Epithelial cell of proximal tubule (primary cell): ENCODE data around the gene STOML1. TPM values are rescaled to one million over a fixed set of nuclear protein-coding genes. Genes with fewer than 3 reads are reported as not detected.

Source experiments
- DNase-seq: peaks from one replicate; pipeline ENCODE4 v3.0.0-alpha.2; 2011; ENCODE audit warnings: low read depth
- H3K4me3 ChIP-seq: 2 replicates; pipeline ENCODE4 v1.5.1; 2011; ENCODE audit warnings: low read depth, mild to moderate bottlenecking, low read length
- CTCF ChIP-seq: conservative IDR thresholded peaks from 2 replicates; pipeline ENCODE4 v1.5.1; 2012; ENCODE audit warnings: low read depth, mild to moderate bottlenecking, low read length
- total RNA-seq: library from RNA; depleted of rRNA; stranded (reverse); fragments of >200 nt; gene quantifications from 2 replicates; pipeline ENCODE4 v1.2.3, GENCODE V29; 2015

The STOML1 gene
- total RNA-seq, 1 donor from 2014 or later, result 13.5 TPM

GRCh38 chr15:74032046-74032445, 40.0 kb upstream of the STOML1 start:
- no peak overlapping the region for H3K4me3 ChIP-seq
- no peak for DNase-seq
- TF ChIP-seq CTCF, result no peak

GRCh38 chr15:74028646-74029045, 36.6 kb upstream of the STOML1 start:
- no peak for TF ChIP-seq CTCF
- no peak overlapping the region for H3K4me3 ChIP-seq
- DNase-seq, result no peak

- no peak for DNase-seq
- no peak for TF ChIP-seq CTCF
- no peak overlapping the region for H3K4me3 ChIP-seq
Observed at GRCh38 chr15:74027688-74028087, 35.6 kb upstream of the STOML1 start.

GRCh38 chr15:74025436-74025835, 33.3 kb upstream of the STOML1 start:
- H3K4me3 ChIP-seq, result no peak overlapping the region
- no peak for TF ChIP-seq CTCF
- DNase-seq, result no peak

- no peak for TF ChIP-seq CTCF
- no peak overlapping the region for H3K4me3 ChIP-seq
- no peak for DNase-seq
Observed at GRCh38 chr15:74024687-74025086, 32.6 kb upstream of the STOML1 start.

GRCh38 chr15:74022706-74023470, 30.8 kb upstream of the STOML1 start:
- H3K4me3 ChIP-seq, result no peak overlapping the region
- no peak for DNase-seq
- no peak for TF ChIP-seq CTCF

GRCh38 chr15:74019734-74020133, 27.6 kb upstream of the STOML1 start:
- no peak overlapping the region for H3K4me3 ChIP-seq
- no peak for TF ChIP-seq CTCF
- no peak for DNase-seq
